HG03097 (cell line): ENCODE results near the gene MAPKAPK2.

ENCODE experiments used
- ATAC-seq: cut with Tn5 transposase; IDR thresholded peaks from one replicate; pipeline ENCODE4 v1.9.1; 2021; ENCODE audit not compliant: unreplicated experiment, low FRiP score

Gene MAPKAPK2

DNA sequence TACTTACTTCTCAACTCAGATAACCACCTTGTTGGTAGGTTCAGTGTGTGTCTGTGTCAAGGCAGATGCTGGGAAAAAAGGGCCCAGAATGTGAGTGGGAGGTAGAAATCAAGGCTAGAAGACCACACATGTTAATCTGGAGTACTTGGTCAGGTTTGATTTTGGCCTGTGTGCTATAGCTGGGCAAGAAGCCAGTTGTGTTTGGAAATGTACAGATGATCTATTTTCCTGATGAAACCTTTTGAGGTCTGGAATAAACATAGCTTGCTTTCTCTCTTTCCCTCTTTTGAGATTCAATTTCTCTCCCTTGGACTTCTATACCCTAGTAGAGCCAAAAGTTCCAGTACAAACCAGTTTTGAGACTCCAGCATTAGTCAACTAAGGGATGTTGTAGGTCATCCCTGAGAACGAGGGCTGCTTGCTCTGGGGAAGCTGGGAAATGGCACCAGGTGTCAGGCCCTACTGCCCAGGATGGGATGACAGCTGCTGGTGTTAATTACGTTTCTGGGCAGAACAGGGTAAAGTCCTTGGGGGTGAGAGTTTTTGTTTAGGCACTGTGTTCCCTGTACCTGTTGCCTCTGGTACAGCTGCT lies 15.8 kb downstream of the MAPKAPK2 start:
- ATAC-seq, result no peak

DNA sequence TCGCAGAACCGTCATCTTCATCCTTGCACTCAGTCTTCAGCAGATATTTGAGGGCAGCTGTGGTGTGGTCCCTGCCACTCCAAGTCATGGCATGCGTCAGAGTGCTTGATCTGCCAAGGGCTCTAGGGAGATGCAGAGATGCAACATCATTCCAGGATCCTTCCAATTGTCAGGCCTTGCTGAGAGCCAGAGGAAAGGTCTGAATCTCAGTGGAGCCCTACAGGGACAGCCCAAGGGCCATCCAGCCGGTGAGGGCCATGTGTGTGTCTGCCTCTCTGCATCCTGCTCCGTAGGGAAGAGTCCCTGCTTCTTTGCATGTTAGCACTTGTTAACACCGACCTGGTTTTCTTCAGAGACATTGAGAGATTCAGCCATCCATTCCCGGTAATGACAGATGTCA lies 17.6 kb downstream of the MAPKAPK2 start:
- ATAC-seq, result no peak

DNA sequence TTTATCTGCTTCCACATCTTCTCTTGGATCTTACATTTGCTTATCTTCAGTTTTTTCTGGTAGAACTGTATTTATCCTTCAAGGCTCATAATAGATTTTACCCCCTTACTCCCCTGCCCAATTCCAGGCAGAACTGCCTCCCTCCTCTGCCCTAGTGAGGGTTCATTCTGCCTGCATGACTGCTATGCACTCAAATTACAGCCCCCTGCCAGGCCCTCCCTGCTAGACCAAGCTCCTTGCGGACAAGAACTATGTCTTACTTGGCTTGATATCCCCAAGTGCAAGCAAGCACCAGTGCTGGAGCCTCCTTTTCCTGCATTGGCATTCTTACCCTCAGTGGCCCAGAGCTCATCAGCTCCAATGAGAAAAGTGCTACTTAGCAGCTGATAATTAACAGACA lies 18.1 kb downstream of the MAPKAPK2 start:
- no peak for ATAC-seq

DNA sequence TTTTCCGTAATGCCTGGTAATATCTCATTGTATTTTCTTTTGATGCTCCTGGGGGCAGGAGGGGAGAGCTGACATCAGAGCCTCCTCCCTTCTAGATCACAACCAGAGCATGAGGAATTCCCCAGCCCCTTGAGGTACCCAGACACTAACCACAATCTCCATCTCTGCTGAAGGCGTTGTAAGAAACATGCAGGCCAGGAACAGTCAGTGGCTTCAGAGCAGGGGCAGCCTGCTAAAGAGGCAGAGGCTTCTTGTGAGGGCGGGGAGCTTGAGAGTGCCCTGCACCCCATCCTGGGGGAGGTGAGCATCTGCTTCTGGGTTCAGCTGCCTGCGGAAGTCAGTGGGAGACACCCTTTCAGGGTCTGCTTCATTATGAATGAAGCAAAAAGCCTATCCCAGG lies 19.0 kb downstream of the MAPKAPK2 start:
- no peak for ATAC-seq

DNA sequence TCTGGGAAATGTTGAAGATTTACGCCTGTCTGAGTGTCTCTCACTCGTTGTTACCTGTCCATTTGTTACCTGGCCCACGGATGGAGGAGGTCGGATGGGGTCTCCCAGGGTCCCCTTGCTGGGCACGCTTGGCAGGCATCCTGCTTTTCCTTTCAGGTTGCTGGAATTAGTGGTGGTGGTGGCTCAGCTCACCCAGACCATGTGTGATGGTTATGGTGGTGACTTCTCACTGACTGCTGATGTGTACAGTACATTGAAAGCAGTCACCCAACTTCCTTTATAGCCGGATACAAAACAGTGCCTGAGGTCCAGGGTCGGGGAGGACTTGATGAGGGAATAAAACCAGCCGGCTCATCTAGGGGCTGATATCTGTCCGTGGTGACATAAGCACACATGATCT lies 19.5 kb downstream of the MAPKAPK2 start:
- ATAC-seq, result no peak

DNA sequence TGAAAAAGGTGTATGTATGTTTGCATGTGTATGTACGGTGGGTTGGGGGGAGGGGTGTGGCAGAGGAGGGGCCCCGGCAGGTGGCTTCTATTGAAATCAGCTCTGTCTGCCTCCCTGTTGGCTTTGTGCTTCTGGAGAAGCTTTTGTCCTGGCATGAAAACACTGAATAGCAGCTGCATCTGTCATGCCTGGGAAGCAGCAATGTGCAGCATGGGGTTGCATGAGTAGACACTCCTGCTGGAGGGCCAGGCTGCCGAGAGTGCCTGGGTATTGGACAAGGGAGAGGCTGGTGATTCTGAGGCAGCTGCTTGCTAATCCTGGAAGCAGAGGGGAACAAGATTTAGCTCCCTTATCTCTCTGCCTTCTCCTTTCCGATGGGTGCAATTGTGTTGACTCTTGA lies 20.5 kb downstream of the MAPKAPK2 start:
- ATAC-seq, result no peak

DNA sequence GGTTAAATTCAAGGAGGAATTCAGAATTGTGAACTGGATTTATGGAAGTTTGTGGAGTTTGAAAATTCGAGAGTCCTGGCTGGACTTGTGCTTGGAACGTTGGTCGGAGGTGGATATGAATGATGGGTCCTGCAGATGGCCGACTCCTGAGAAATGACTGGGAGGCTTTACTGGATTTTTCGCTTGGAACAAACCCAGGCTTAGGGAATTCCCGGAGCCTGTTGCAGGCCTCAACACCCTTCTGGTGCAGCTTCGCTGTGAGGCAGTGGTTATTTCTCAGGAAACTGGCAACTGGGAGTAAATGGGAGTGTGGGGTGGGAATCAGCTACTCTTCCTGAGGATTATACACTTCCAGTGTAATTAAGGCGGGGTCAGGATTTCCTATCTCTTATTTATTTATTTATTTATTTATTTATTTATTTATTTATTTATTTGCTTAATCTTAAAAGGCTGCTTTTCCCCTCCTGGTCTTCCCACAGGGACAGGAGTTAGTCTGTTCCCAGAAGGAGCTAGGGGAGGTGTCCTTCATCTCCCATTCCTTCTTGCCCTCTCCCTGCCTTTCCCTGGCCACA lies 21.1 kb downstream of the MAPKAPK2 start:
- ATAC-seq, result no peak

DNA sequence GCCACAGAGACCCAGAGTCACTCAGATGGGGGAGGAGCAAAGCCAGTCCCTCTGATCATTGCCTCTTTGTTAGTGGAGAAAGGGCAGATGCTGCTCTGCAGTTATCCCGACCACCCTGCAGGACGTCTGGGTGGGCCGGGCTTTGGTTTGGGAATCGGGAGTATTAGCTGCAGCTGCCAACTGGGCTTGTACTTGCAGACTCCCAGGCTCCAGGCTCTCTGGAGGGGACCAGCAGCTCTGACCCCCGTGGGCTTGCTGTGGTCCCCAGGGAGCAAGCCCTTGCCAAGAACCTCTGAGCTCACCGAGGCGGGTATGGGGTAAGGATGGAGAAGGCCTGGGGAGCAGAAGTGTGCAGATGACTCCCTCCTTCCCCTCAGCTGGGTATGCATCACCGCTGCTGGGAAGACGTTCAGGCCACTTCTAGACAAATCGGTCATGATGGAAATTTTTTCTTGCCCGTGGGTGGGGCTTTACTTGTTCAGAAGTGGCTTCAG lies 21.6 kb downstream of the MAPKAPK2 start:
- no peak for ATAC-seq

DNA sequence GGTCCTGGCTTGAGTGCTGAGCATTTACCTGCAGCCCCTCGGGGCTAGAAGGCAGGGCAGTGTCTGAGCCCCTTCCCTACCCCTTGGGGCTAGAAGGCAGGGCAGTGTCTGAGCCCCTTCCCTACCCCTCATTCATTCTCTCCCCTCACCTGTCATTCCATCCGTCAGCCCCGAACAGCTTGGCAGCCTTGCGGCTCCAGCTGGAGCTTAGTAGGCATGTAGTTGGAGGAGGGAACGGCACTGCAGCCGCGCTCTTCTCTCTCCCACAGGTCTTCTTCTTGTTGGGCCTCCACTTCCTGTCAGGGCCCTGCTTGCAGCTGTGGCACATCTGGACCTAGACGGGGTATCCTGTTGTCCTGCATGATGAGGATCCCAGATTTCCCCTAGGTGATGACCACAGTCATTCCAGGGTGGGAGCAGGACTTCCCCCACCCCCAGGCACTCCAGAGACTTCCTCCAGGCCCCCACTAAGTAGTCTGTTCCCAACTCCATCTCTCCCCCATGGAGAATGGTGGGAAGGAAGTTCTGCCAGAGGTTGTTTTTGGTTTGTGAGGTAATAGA lies 22.2 kb downstream of the MAPKAPK2 start:
- ATAC-seq, result no peak

DNA sequence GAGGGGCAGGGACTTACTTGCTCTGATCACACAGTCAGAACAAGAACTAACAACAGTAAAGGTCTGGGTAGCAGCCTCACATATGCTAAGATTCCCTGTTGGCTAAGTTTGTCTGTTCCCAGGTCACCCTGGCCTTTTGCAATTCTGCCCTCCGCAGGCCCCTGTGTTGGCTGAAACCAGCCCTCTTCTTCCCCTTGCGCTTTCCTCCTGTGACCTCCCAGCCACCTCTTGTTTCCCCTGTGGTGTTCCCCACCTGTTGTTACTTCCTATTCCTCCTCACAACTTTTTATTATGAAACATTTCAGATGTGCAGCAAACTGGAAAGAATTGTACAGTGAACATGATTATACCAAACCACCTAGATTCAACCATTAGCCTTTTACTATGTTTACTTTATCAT lies 23.4 kb downstream of the MAPKAPK2 start:
- no peak for ATAC-seq

DNA sequence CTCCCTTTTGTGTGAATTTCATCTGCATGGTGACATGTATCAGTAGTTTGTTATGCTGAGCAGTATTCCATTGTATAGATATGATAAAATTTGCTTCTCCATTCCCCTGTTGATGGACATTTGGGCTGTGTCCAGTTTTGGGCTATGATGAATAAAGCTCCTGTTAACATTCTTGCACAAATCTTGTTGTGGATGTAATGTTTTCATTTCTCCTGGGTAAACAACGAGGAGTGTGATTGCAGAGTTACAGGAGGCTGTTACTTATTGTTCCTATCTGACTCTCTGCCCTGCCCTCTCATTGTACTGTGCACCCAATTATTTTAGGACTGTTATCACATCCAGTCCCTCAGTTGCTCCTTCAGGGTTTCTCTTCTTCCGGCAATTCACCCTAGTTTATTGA lies 24.2 kb downstream of the MAPKAPK2 start:
- ATAC-seq, result no peak

DNA sequence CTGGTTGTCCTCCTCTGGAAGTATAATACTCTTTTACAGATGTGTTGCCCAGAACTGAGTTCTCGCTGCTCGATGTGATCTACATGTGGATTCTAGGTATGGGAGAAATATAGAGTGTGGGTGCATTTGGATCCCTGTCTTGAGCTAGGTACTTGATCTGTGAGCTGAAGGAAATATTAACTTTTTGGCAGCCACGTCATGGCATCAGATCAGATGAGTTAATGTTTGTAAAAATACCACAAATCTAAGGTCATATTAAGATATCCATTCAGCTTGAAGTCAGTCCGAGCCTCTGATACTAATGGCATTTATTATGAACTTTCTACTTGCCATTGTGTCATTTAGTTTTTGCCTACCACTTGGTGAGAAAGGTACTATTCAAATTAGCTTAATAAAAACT lies 24.6 kb downstream of the MAPKAPK2 start:
- ATAC-seq, result no peak

DNA sequence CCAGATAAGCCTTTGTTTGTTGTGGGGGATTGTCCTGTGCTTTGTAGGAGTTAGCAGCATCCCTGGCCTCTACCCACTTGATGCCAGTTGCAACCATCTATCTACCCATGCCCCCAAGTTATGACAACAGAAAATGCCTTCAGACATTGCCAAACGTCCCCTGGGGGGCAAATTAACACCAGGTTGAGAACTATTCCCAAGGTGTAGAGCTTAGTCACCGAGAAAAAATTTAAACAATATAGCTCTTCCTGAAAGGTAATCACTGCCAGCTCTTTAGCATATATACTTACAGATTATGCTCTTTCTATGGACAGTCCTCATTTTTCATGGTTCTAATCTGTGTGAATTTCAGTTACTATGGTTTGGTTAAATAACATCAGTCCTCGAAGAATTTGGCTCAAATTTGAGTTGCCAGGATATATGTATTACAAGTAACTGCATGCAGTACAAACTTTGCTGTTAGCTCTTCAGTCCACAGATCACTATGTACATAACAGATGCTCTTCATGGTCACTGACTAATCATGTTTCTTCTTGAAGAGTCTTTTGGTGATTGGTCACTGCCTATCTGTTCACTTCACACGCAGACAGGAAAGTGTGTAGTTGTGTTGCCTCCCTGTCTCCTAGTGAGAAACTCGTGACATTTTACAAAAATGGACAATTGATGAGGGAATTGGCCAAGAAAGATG lies 25.2 kb downstream of the MAPKAPK2 start:
- ATAC-seq, result no peak

DNA sequence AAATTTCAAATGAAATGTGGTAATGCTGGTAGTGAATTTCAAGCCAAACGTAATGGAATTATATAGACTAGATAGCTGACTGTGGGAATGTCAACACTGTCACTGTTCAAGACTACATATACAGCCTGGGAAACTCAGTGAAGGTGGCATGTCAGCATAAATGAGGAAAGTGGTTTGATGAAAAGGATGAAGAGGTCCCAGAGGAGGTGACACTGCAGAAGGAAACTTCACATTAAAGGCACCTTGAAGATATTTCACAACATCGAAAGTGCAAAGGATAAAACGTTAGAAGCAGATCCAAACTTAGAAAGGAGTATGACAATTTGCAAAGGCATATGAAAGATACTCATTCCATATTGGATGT lies 25.7 kb downstream of the MAPKAPK2 start:
- no peak for ATAC-seq

DNA sequence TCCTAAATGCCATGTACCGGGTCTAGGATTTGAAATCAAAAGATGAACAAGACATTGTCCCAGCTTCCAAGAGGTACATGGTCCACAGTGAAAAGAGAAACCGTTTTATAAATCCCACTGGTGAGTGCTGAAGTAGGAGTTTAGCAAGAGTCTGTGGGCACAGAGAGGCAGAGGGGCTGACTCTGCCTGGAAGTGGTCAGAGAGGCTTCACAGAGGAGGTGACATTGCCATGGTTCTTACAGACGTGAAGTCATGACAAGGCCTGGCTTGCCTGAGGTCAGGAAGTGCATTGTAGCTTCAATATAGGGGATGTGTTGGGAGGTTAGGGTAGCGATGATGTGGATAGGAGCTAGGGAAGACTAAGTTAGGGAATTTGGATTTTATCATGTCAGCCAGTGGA lies 28.4 kb downstream of the MAPKAPK2 start:
- ATAC-seq, result no peak

DNA sequence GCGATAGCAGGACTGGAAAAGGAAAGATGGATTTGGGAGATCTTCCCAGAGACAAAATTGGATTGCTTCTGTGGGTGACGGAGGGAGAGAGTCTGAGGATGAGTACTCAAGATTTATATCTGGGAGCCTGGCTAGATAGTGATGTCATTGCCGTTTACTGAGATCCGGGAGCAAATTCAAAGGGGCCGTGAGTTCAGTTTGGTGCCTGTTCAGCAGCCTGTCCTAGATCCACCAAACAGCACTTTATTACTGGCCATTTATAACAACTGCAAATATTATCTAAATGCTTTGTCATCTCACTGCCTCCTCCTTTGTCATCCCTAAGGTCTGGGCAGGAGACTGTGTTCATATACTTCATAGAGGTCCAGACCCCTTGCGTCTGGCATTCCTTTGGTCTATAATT lies 29.2 kb downstream of the MAPKAPK2 start:
- ATAC-seq, result no peak

DNA sequence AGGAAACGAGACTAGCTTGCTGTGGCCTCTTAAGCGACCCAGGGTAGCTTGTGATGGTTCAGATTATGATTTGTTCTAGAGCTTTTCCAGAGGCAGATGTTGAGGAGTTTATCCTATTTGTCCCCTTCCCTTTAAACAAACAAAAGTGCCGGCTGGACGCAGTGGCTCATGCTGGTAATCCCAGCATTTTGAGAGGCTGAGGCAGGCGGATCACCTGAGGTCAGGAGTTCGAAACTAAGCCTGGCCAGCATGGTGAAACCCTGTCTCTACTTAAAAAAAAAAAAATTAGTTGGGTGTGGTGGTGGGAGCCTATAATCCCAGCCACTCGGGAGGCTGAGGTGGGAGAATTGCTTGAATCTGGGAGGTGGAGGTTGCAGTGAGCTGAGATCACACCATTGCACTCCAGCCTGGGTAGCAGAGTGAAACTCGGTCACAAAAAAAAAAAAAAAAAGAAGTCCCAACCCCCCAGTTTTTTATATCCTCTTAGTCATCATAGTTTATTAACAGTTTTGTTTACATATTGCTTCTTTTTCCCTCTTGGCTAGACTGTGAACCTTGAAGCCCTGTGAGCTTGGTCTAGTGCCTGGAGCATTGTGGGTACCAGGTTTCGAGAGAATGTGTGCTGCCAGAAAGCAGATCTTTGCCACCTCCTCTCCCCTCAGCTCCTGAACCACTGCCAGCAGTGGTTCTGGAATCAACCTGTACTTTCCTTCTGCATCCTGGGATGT lies 29.8 kb downstream of the MAPKAPK2 start:
- no peak for ATAC-seq

DNA sequence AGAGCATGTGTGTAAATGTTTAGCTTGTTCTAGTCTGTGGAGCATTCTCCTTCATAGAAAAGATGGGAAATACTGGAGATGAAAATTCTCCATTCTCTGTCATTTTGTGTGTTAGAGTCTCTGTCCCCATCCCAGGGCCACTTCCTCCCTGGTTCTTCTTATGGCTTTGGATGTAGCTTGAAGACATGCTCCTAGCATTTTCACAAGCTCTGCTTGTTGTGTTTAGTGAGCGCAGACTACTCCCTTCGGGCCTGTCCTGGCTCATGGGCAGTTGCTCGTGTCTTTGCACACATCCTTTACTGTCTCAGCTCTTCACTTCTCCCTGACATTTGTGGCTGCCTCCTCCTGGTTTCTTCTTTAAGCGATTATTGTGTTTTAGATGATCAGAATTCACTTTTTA lies 30.4 kb downstream of the MAPKAPK2 start:
- no peak for ATAC-seq

DNA sequence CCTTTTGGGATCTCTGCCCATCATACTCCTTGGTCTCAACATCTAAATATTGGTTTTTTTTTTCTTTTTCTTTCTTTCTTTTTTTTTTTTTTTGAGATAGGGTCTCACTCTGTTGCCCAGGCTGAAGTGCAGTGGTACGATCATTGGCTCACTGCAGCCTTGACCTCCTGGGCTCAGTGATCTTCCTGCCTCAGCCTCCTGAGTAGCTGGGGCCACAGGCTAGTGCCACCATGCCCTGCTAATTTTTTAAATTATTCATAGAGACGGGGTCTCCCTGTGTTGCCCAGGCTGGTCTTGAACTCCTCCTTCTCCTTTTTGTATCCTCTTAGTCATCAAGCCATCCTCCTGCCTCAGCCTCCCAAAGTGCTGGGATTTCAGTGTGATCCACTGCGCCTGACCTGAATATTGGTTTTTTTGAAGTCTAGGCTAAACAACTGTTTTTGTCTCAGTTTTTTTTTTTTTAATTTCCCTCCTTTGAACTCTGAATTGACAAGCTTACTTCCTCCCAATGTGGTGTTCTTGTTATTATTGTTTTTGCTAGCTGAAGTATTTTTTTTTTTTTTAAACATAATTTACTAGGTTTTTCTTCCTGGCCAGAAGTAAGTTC lies 30.9 kb downstream of the MAPKAPK2 start:
- ATAC-seq, result no peak

DNA sequence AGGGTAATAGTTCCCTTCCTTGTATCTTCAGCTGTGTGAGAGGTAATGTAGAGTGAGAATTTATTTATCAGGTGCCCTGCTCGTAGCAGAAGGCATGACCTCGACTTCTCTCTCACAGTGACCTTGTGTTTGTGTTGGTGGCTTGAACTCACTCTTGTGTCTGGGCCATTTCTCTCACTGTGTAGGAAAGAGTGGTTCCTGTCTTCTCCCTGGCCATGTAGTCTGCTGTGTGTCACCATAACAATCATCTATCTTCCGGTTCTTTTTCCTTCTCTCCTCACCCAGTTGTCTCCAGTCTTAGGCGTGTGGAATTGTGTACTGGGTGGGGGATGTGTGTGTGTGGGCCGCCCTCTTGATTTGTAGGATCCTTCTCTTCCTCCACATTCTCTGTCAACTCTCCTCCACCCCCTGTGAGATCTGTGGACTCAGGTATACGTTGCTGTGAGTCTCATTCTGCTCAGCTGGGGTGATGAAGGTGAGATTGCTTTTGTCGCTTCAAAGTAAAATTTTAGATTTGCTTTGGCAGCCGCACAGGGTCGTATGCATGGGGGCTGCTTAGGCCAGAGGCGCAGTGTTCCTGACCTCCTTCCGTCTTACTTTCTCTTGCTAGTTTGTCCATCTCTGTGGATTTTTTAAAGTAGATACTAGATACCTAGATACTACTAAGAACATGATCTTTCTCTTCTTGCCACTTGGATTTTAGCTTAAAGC lies 31.6 kb downstream of the MAPKAPK2 start:
- ATAC-seq, result no peak
